ENCODE results near the gene ARID5A. TPM values are rescaled to one million over a fixed set of nuclear protein-coding genes. Genes with fewer than 3 reads are reported as not detected.

The ARID5A gene
- total and polyA plus RNA-seq, 2 of the 13 experiments (the other 11 are each of a cell fraction or from before 2014, with no cell fraction given) = 6.0 to 9.5 TPM

DNA sequence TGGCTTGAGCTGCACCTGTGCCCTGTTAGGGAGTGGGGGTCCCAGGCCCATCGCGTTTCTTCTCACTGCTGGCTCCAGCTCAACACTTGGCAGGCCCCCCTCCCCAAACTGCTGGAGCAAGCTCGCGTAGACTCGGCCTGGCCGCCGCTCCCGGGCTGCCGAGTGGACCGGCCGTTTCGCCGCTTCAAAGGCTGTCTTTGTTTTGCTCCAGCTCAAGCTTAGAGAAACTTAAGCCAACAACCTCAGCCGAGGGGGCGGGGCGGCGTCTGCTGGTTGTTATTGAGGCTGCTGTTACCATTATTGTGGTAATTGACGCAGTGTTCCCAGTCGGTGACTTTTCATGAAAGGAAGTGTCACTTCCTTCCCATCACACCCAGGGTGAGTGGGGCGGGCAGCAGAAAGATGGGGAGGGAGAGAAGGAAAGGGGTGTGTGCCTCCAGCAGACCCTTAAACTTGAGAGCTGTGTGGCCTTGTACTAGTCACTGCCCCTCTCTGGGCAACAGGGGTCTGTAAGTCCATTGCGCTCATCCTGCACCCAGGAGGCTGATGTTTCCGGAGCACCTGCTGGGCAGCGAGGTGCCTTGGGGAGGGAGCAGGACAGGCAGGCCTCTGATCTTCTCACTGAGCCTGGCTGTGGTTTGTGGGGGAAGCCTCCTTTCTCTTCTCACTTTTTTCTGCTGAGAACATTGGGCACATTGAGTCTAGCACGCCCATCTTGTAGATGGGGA lies 2.1 kb downstream of the ARID5A start (continued):
- TF ChIP-seq ASH2L (IDR thresholded peaks at IDR 0.05; ENCODE audit: insufficient read length, low read depth, low read length) (peak; percentile 26), KDM4B (CRISPR knock-in tag; IDR thresholded peaks at IDR 0.05) (no peak), GATA4 (IDR thresholded peaks at IDR 0.05; ENCODE audit: borderline replicate concordance, low read depth) (no peak), FOXP1 (IDR thresholded peaks at IDR 0.05) (no peak), FOXP1 (CRISPR knock-in tag; IDR thresholded peaks at IDR 0.05) (no peak; the same call in 1 of the 2 replicates), ZNF33B (CRISPR knock-in tag; IDR thresholded peaks at IDR 0.05) (0 out of 2 replicates have a peak, but pooled peaks have one; percentile 76), ZBTB7A (CRISPR knock-in tag; IDR thresholded peaks at IDR 0.05) (no peak), ZNF782 (CRISPR knock-in tag; IDR thresholded peaks at IDR 0.05; ENCODE audit: borderline replicate concordance) (no peak; the same call in 1 of the 2 replicates), BCL6 (CRISPR knock-in tag; IDR thresholded peaks at IDR 0.05) (peak; percentile 71), ESRRA (CRISPR knock-in tag; IDR thresholded peaks at IDR 0.05; ENCODE audit: low read depth) (no peak), NFIC (IDR thresholded peaks at IDR 0.05; ENCODE audit: low read length) (no peak), ZSCAN30 (CRISPR knock-in tag; IDR thresholded peaks at IDR 0.05) (no peak), MAF1 (CRISPR knock-in tag; IDR thresholded peaks at IDR 0.05; ENCODE audit: borderline replicate concordance) (no peak), ARHGAP35 (CRISPR knock-in tag; IDR thresholded peaks at IDR 0.05; ENCODE audit: borderline replicate concordance) (no peak), MIER3 (CRISPR knock-in tag; IDR thresholded peaks at IDR 0.05; ENCODE audit: borderline replicate concordance) (0 out of 2 replicates have a peak, but pooled peaks have one; percentile 31)
- TF ChIP-seq, protein P1, sequence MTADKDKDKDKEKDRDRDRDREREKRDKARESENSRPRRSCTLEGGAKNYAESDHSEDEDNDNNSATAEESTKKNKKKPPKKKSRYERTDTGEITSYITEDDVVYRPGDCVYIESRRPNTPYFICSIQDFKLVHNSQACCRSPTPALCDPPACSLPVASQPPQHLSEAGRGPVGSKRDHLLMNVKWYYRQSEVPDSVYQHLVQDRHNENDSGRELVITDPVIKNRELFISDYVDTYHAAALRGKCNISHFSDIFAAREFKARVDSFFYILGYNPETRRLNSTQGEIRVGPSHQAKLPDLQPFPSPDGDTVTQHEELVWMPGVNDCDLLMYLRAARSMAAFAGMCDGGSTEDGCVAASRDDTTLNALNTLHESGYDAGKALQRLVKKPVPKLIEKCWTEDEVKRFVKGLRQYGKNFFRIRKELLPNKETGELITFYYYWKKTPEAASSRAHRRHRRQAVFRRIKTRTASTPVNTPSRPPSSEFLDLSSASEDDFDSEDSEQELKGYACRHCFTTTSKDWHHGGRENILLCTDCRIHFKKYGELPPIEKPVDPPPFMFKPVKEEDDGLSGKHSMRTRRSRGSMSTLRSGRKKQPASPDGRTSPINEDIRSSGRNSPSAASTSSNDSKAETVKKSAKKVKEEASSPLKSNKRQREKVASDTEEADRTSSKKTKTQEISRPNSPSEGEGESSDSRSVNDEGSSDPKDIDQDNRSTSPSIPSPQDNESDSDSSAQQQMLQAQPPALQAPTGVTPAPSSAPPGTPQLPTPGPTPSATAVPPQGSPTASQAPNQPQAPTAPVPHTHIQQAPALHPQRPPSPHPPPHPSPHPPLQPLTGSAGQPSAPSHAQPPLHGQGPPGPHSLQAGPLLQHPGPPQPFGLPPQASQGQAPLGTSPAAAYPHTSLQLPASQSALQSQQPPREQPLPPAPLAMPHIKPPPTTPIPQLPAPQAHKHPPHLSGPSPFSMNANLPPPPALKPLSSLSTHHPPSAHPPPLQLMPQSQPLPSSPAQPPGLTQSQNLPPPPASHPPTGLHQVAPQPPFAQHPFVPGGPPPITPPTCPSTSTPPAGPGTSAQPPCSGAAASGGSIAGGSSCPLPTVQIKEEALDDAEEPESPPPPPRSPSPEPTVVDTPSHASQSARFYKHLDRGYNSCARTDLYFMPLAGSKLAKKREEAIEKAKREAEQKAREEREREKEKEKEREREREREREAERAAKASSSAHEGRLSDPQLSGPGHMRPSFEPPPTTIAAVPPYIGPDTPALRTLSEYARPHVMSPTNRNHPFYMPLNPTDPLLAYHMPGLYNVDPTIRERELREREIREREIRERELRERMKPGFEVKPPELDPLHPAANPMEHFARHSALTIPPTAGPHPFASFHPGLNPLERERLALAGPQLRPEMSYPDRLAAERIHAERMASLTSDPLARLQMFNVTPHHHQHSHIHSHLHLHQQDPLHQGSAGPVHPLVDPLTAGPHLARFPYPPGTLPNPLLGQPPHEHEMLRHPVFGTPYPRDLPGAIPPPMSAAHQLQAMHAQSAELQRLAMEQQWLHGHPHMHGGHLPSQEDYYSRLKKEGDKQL (CRISPR knock-in tag; IDR thresholded peaks at IDR 0.05; ENCODE audit: low read depth) = no peak
- TF ChIP-seq, protein P2, sequence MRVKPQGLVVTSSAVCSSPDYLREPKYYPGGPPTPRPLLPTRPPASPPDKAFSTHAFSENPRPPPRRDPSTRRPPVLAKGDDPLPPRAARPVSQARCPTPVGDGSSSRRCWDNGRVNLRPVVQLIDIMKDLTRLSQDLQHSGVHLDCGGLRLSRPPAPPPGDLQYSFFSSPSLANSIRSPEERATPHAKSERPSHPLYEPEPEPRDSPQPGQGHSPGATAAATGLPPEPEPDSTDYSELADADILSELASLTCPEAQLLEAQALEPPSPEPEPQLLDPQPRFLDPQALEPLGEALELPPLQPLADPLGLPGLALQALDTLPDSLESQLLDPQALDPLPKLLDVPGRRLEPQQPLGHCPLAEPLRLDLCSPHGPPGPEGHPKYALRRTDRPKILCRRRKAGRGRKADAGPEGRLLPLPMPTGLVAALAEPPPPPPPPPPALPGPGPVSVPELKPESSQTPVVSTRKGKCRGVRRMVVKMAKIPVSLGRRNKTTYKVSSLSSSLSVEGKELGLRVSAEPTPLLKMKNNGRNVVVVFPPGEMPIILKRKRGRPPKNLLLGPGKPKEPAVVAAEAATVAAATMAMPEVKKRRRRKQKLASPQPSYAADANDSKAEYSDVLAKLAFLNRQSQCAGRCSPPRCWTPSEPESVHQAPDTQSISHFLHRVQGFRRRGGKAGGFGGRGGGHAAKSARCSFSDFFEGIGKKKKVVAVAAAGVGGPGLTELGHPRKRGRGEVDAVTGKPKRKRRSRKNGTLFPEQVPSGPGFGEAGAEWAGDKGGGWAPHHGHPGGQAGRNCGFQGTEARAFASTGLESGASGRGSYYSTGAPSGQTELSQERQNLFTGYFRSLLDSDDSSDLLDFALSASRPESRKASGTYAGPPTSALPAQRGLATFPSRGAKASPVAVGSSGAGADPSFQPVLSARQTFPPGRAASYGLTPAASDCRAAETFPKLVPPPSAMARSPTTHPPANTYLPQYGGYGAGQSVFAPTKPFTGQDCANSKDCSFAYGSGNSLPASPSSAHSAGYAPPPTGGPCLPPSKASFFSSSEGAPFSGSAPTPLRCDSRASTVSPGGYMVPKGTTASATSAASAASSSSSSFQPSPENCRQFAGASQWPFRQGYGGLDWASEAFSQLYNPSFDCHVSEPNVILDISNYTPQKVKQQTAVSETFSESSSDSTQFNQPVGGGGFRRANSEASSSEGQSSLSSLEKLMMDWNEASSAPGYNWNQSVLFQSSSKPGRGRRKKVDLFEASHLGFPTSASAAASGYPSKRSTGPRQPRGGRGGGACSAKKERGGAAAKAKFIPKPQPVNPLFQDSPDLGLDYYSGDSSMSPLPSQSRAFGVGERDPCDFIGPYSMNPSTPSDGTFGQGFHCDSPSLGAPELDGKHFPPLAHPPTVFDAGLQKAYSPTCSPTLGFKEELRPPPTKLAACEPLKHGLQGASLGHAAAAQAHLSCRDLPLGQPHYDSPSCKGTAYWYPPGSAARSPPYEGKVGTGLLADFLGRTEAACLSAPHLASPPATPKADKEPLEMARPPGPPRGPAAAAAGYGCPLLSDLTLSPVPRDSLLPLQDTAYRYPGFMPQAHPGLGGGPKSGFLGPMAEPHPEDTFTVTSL (CRISPR knock-in tag; IDR thresholded peaks at IDR 0.05; ENCODE audit: borderline replicate concordance) = no peak
- TF ChIP-seq, protein P3, sequence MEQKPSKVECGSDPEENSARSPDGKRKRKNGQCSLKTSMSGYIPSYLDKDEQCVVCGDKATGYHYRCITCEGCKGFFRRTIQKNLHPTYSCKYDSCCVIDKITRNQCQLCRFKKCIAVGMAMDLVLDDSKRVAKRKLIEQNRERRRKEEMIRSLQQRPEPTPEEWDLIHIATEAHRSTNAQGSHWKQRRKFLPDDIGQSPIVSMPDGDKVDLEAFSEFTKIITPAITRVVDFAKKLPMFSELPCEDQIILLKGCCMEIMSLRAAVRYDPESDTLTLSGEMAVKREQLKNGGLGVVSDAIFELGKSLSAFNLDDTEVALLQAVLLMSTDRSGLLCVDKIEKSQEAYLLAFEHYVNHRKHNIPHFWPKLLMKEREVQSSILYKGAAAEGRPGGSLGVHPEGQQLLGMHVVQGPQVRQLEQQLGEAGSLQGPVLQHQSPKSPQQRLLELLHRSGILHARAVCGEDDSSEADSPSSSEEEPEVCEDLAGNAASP (CRISPR knock-in tag; IDR thresholded peaks at IDR 0.05; ENCODE audit: borderline replicate concordance) = no peak; the same call in 1 of the 2 replicates
